NCI-H226 (cell line): Measurements from ENCODE around the gene LTBP2.
A peak's percentile ranks its signal among the peaks of the same experiment; 100 is the strongest.

ENCODE experiments used
- DNase-seq: peaks from one replicate; pipeline ENCODE4 v3.0.0-alpha.2; 2015

Gene LTBP2

GRCh38 chr14:74589291-74589879, 22.7 kb downstream of the LTBP2 start:
- DNase-seq: no peak

- no peak for DNase-seq
Observed at GRCh38 chr14:74587363-74587707, 24.7 kb downstream of the LTBP2 start.

GRCh38 chr14:74586681-74587362, 25.2 kb downstream of the LTBP2 start:
- no peak for DNase-seq

- DNase-seq: no peak
Observed at GRCh38 chr14:74585406-74586335, 26.4 kb downstream of the LTBP2 start.

GRCh38 chr14:74584951-74585350, 27.1 kb downstream of the LTBP2 start:
- no peak for DNase-seq

GRCh38 chr14:74583689-74584434, 28.2 kb downstream of the LTBP2 start:
- DNase-seq: peak; percentile 79

- DNase-seq: no peak
Observed at GRCh38 chr14:74582910-74583581, 29.0 kb downstream of the LTBP2 start.

GRCh38 chr14:74580275-74580672, 31.8 kb downstream of the LTBP2 start:
- peak; percentile 29 for DNase-seq

GRCh38 chr14:74579447-74580274, 32.4 kb downstream of the LTBP2 start:
- DNase-seq: peak; percentile 95

- no peak for DNase-seq
Observed at GRCh38 chr14:74578479-74578878, 33.6 kb downstream of the LTBP2 start.

- no peak for DNase-seq
Observed at GRCh38 chr14:74577948-74578275, 34.1 kb downstream of the LTBP2 start.

GRCh38 chr14:74577247-74577947, 34.6 kb downstream of the LTBP2 start:
- DNase-seq: no peak

GRCh38 chr14:74575936-74576335, 36.1 kb downstream of the LTBP2 start:
- DNase-seq: no peak

- DNase-seq: no peak
Observed at GRCh38 chr14:74575507-74575906, 36.5 kb downstream of the LTBP2 start.

- DNase-seq: peak; percentile 46
Observed at GRCh38 chr14:74574706-74575105, 37.3 kb downstream of the LTBP2 start.

- no peak for DNase-seq
Observed at GRCh38 chr14:74574090-74574433, 38.0 kb downstream of the LTBP2 start.

- DNase-seq: no peak
Observed at GRCh38 chr14:74573421-74574089, 38.5 kb downstream of the LTBP2 start.

GRCh38 chr14:74572726-74573301, 39.2 kb downstream of the LTBP2 start:
- no peak for DNase-seq

- peak; percentile 97 for DNase-seq
Observed at GRCh38 chr14:74571901-74572725, 39.9 kb downstream of the LTBP2 start.
